Activated naive CD8-positive, alpha-beta T cell (primary cell): ENCODE results near the gene VSIG1.

Experiments used
- H3K27ac Mint-ChIP-seq: one replicate; pipeline ENCODE4 v1.8.0; 2021; ENCODE audit warnings: mixed read lengths
- H3K27me3 Mint-ChIP-seq: one replicate; pipeline ENCODE4 v1.8.0; 2021; ENCODE audit warnings: mixed read lengths
- H3K36me3 Mint-ChIP-seq: one replicate; pipeline ENCODE4 v1.8.0; 2021; ENCODE audit warnings: mixed read lengths
- H3K4me1 Mint-ChIP-seq: one replicate; pipeline ENCODE4 v1.8.0; 2021; ENCODE audit warnings: low read depth, mixed read lengths
- H3K4me3 Mint-ChIP-seq: one replicate; pipeline ENCODE4 v1.8.0; 2021; ENCODE audit warnings: mild to moderate bottlenecking, mixed read lengths
- H3K9me3 Mint-ChIP-seq: one replicate; pipeline ENCODE4 v1.8.0; 2021; ENCODE audit warnings: low read depth, mixed read lengths

VSIG1 gene

GRCh38 chrX:108034725-108035124 is 10.1 kb upstream of the VSIG1 start:
- Mint-ChIP-seq H3K9me3 (no peaks in the 10 kb centered on the region), H3K27me3 (no peaks in the 10 kb centered on the region), H3K4me1 (peaks cover 52% of the 10 kb centered on the region), H3K27ac (no peak overlapping the region), H3K4me3 (no peak overlapping the region), H3K36me3 (peaks cover 4% of the 10 kb centered on the region)

GRCh38 chrX:108036298-108036973 is 8.4 kb upstream of the VSIG1 start:
- H3K27me3 Mint-ChIP-seq = no peaks in the 10 kb centered on the region
- H3K4me3 Mint-ChIP-seq = no peak overlapping the region
- H3K27ac Mint-ChIP-seq = no peak overlapping the region
- peaks cover 4% of the 10 kb centered on the region for H3K36me3 Mint-ChIP-seq
- H3K4me1 Mint-ChIP-seq = peaks cover 37% of the 10 kb centered on the region
- H3K9me3 Mint-ChIP-seq = no peaks in the 10 kb centered on the region

- Mint-ChIP-seq H3K4me3 (no peak overlapping the region), H3K9me3 (no peaks in the 10 kb centered on the region), H3K27me3 (no peaks in the 10 kb centered on the region), H3K36me3 (no peaks in the 10 kb centered on the region), H3K27ac (no peak overlapping the region), H3K4me1 (peaks cover 12% of the 10 kb centered on the region)
Observed at GRCh38 chrX:108049649-108050048, 4.8 kb downstream of the VSIG1 start.

GRCh38 chrX:108053218-108053617 is 8.4 kb downstream of the VSIG1 start:
- Mint-ChIP-seq H3K36me3 (no peaks in the 10 kb centered on the region), H3K27ac (no peak overlapping the region), H3K9me3 (no peaks in the 10 kb centered on the region), H3K27me3 (no peaks in the 10 kb centered on the region), H3K4me3 (no peak overlapping the region), H3K4me1 (peaks cover 12% of the 10 kb centered on the region)

- Mint-ChIP-seq H3K27ac (no peak overlapping the region), H3K27me3 (no peaks in the 10 kb centered on the region)
Observed at GRCh38 chrX:108055546-108055945, 10.7 kb downstream of the VSIG1 start.

GRCh38 chrX:108059801-108060200 is 14.9 kb downstream of the VSIG1 start:
- Mint-ChIP-seq H3K4me3 (no peak overlapping the region), H3K27ac (no peak overlapping the region), H3K4me1 (peaks cover 6% of the 10 kb centered on the region), H3K36me3 (peaks cover 2% of the 10 kb centered on the region), H3K9me3 (no peaks in the 10 kb centered on the region), H3K27me3 (no peaks in the 10 kb centered on the region)

More at GRCh38 chrX:108055546-108055945, 10.7 kb downstream of the VSIG1 start:
- Mint-ChIP-seq H3K4me3 (no peak overlapping the region), H3K4me1 (peaks cover 14% of the 10 kb centered on the region), H3K36me3 (peaks cover 2% of the 10 kb centered on the region), H3K9me3 (no peaks in the 10 kb centered on the region)

- no peak overlapping the region for H3K4me3 Mint-ChIP-seq
- H3K36me3 Mint-ChIP-seq = no peaks in the 10 kb centered on the region
- H3K27ac Mint-ChIP-seq = no peak overlapping the region
- H3K9me3 Mint-ChIP-seq = no peaks in the 10 kb centered on the region
- H3K27me3 Mint-ChIP-seq = no peaks in the 10 kb centered on the region
- peaks cover 3% of the 10 kb centered on the region for H3K4me1 Mint-ChIP-seq
Observed at GRCh38 chrX:108064001-108064400, 19.1 kb downstream of the VSIG1 start.

- Mint-ChIP-seq H3K9me3 (no peaks in the 10 kb centered on the region), H3K4me3 (no peak overlapping the region), H3K27me3 (no peaks in the 10 kb centered on the region), H3K36me3 (no peaks in the 10 kb centered on the region), H3K4me1 (peaks cover 3% of the 10 kb centered on the region), H3K27ac (no peak overlapping the region)
Observed at GRCh38 chrX:108064613-108065012, 19.7 kb downstream of the VSIG1 start.

GRCh38 chrX:108068121-108068520 is 23.3 kb downstream of the VSIG1 start:
- Mint-ChIP-seq H3K9me3 (no peaks in the 10 kb centered on the region), H3K4me3 (no peak overlapping the region), H3K27me3 (no peaks in the 10 kb centered on the region), H3K27ac (peak overlapping the region; percentile 10), H3K4me1 (peaks cover 11% of the 10 kb centered on the region), H3K36me3 (no peaks in the 10 kb centered on the region)

- peaks cover 8% of the 10 kb centered on the region for H3K4me1 Mint-ChIP-seq
- H3K4me3 Mint-ChIP-seq = no peak overlapping the region
- no peak overlapping the region for H3K27ac Mint-ChIP-seq
- no peaks in the 10 kb centered on the region for H3K36me3 Mint-ChIP-seq
- no peaks in the 10 kb centered on the region for H3K9me3 Mint-ChIP-seq
- H3K27me3 Mint-ChIP-seq = no peaks in the 10 kb centered on the region
Observed at GRCh38 chrX:108070891-108071290, 26.0 kb downstream of the VSIG1 start.

GRCh38 chrX:108071578-108071977 is 26.7 kb downstream of the VSIG1 start:
- Mint-ChIP-seq H3K27ac (peak overlapping the region; percentile 22), H3K9me3 (no peaks in the 10 kb centered on the region), H3K4me1 (peaks cover 8% of the 10 kb centered on the region), H3K4me3 (no peak overlapping the region), H3K27me3 (no peaks in the 10 kb centered on the region), H3K36me3 (no peaks in the 10 kb centered on the region)

GRCh38 chrX:108072746-108073145 is 27.9 kb downstream of the VSIG1 start:
- Mint-ChIP-seq H3K9me3 (no peaks in the 10 kb centered on the region), H3K27ac (no peak overlapping the region), H3K4me3 (no peak overlapping the region), H3K27me3 (no peaks in the 10 kb centered on the region), H3K4me1 (peaks cover 8% of the 10 kb centered on the region), H3K36me3 (no peaks in the 10 kb centered on the region)

- no peaks in the 10 kb centered on the region for H3K9me3 Mint-ChIP-seq
- no peaks in the 10 kb centered on the region for H3K27me3 Mint-ChIP-seq
- H3K4me3 Mint-ChIP-seq = no peak overlapping the region
- H3K27ac Mint-ChIP-seq = no peak overlapping the region
- no peaks in the 10 kb centered on the region for H3K4me1 Mint-ChIP-seq
- H3K36me3 Mint-ChIP-seq = no peaks in the 10 kb centered on the region
Observed at GRCh38 chrX:108081110-108081509, 36.2 kb downstream of the VSIG1 start.

GRCh38 chrX:108087792-108088191 is 42.9 kb downstream of the VSIG1 start:
- no peak overlapping the region for H3K27ac Mint-ChIP-seq
- no peaks in the 10 kb centered on the region for H3K9me3 Mint-ChIP-seq
- no peak overlapping the region for H3K4me3 Mint-ChIP-seq
- H3K4me1 Mint-ChIP-seq = peaks cover 8% of the 10 kb centered on the region
- H3K27me3 Mint-ChIP-seq = no peaks in the 10 kb centered on the region
- no peaks in the 10 kb centered on the region for H3K36me3 Mint-ChIP-seq

GRCh38 chrX:108088511-108088910 is 43.6 kb downstream of the VSIG1 start:
- H3K36me3 Mint-ChIP-seq = no peaks in the 10 kb centered on the region
- H3K9me3 Mint-ChIP-seq = no peaks in the 10 kb centered on the region
- no peaks in the 10 kb centered on the region for H3K27me3 Mint-ChIP-seq
- peaks cover 10% of the 10 kb centered on the region for H3K4me1 Mint-ChIP-seq
- peak overlapping the region; percentile 46 for H3K4me3 Mint-ChIP-seq
- no peak overlapping the region for H3K27ac Mint-ChIP-seq
